ENCODE results near the gene STIMATE. TPM values are rescaled to one million over a fixed set of nuclear protein-coding genes. Genes with fewer than 3 reads are reported as not detected.

Gene STIMATE
- total and polyA plus RNA-seq, 2 experiments from 2014 or later = 9.3 to 10.3 TPM

GRCh38 chr3:52842424-52842823, 54.9 kb downstream of the STIMATE start:
- 83% methylated on average over 6 to 7 of the region's 7 CpGs for WGBS, 2 experiments (ENCODE audit: low coverage in 1 of 2, low lambda C conversion rate in 2 of 2, missing lambda C conversion rate in 2 of 2)

GRCh38 chr3:52841981-52842340, 55.4 kb downstream of the STIMATE start:
- in situ Hi-C loops (cut with MboI) = no loop called here
- Histone ChIP-seq H3K79me2 (ENCODE audit: insufficient read depth) (no peaks in the 10 kb centered on the region), H3F3A (ENCODE audit: insufficient read depth) (no peaks in the 10 kb centered on the region), H3K36me3 (ENCODE audit: low read depth) (no peaks in the 10 kb centered on the region; the same call in 1 of the 2 replicates), H3K4me2 (ENCODE audit: unreplicated experiment) (no peak overlapping the region), H2AFZ (no peak overlapping the region), H4K20me1 (ENCODE audit: insufficient read depth) (no peaks in the 10 kb centered on the region), H3K4me1 (ENCODE audit: insufficient read depth) (no peaks in the 10 kb centered on the region), H3K9me3 (ENCODE audit: low read depth) (no peaks in the 10 kb centered on the region), H3K4me3 (no peak overlapping the region), H3K9ac (no peak overlapping the region), H3K9me2 (ENCODE audit: insufficient read depth) (no peaks in the 10 kb centered on the region), H3K27me3 (replicated peaks; ENCODE audit: insufficient read depth) (no peaks in the 10 kb centered on the region), H3K27ac (no peak overlapping the region)
- 78 to 80% methylated on average over 12 of the region's 12 CpGs for WGBS, 2 experiments (ENCODE audit: low coverage in 1 of 2, low lambda C conversion rate in 2 of 2, missing lambda C conversion rate in 2 of 2)
- DNase-seq = no peak
- TF ChIP-seq EZH2phosphoT487 (IDR thresholded peaks at IDR 0.05; ENCODE audit: insufficient read depth, low read depth) (no peak), EZH2 (IDR thresholded peaks at IDR 0.05; ENCODE audit: insufficient read depth, poor library complexity, severe bottlenecking) (no peak)

More at GRCh38 chr3:52842424-52842823, 54.9 kb downstream of the STIMATE start:
- Histone ChIP-seq H3F3A (ENCODE audit: insufficient read depth) (no peaks in the 10 kb centered on the region), H3K27ac (no peak overlapping the region), H3K9me2 (ENCODE audit: insufficient read depth) (no peaks in the 10 kb centered on the region), H2AFZ (no peak overlapping the region), H3K79me2 (ENCODE audit: insufficient read depth) (no peaks in the 10 kb centered on the region), H3K4me1 (ENCODE audit: insufficient read depth) (no peaks in the 10 kb centered on the region), H3K9me3 (ENCODE audit: low read depth) (no peaks in the 10 kb centered on the region), H3K9ac (no peak overlapping the region), H3K4me2 (ENCODE audit: unreplicated experiment) (no peak overlapping the region), H3K36me3 (ENCODE audit: low read depth) (no peaks in the 10 kb centered on the region; the same call in 1 of the 2 replicates), H3K4me3 (no peak overlapping the region), H4K20me1 (ENCODE audit: insufficient read depth) (no peaks in the 10 kb centered on the region), H3K27me3 (replicated peaks; ENCODE audit: insufficient read depth) (no peaks in the 10 kb centered on the region)
- in situ Hi-C loops (cut with MboI) = no loop called here
- TF ChIP-seq EZH2phosphoT487 (IDR thresholded peaks at IDR 0.05; ENCODE audit: insufficient read depth, low read depth) (no peak), EZH2 (IDR thresholded peaks at IDR 0.05; ENCODE audit: insufficient read depth, poor library complexity, severe bottlenecking) (no peak)
- no peak for DNase-seq

GRCh38 chr3:52841211-52841980, 56.0 kb downstream of the STIMATE start:
- Histone ChIP-seq H3K27me3 (replicated peaks; ENCODE audit: insufficient read depth) (no peaks in the 10 kb centered on the region), H3K9ac (no peak overlapping the region), H3K79me2 (ENCODE audit: insufficient read depth) (no peaks in the 10 kb centered on the region), H3K4me2 (ENCODE audit: unreplicated experiment) (no peak overlapping the region), H3K9me2 (ENCODE audit: insufficient read depth) (no peaks in the 10 kb centered on the region), H3F3A (ENCODE audit: insufficient read depth) (no peaks in the 10 kb centered on the region), H3K4me3 (no peak overlapping the region), H4K20me1 (ENCODE audit: insufficient read depth) (no peaks in the 10 kb centered on the region), H3K4me1 (ENCODE audit: insufficient read depth) (no peaks in the 10 kb centered on the region), H3K27ac (no peak overlapping the region), H3K9me3 (ENCODE audit: low read depth) (no peaks in the 10 kb centered on the region), H2AFZ (no peak overlapping the region), H3K36me3 (ENCODE audit: low read depth) (no peaks in the 10 kb centered on the region; the same call in 1 of the 2 replicates)
- 85 to 92% methylated on average over 11 to 12 of the region's 12 CpGs for WGBS, 2 experiments (ENCODE audit: low coverage in 1 of 2, low lambda C conversion rate in 2 of 2, missing lambda C conversion rate in 2 of 2)
- in situ Hi-C loops (cut with MboI) = no loop called here
- no peak for DNase-seq
- no peak for TF ChIP-seq EZH2 (IDR thresholded peaks at IDR 0.05; ENCODE audit: insufficient read depth, poor library complexity, severe bottlenecking)
- TF ChIP-seq EZH2phosphoT487 (IDR thresholded peaks at IDR 0.05; ENCODE audit: insufficient read depth, low read depth) = no peak

- H3K4me3 ChIP-seq = no peak overlapping the region
- H3K36me3 ChIP-seq (ENCODE audit: low read depth) = no peaks in the 10 kb centered on the region
- H3K4me1 ChIP-seq (ENCODE audit: insufficient read depth) = no peaks in the 10 kb centered on the region
- H3K27me3 ChIP-seq (replicated peaks; ENCODE audit: insufficient read depth) = no peaks in the 10 kb centered on the region
- H3K9me2 ChIP-seq (ENCODE audit: insufficient read depth) = no peaks in the 10 kb centered on the region
- no peaks in the 10 kb centered on the region for H3F3A ChIP-seq (ENCODE audit: insufficient read depth)
- in situ Hi-C loops (cut with MboI) = no loop called here
- peak; percentile 9 for DNase-seq
- no peak overlapping the region for H3K9ac ChIP-seq
- WGBS, 2 experiments (ENCODE audit: low coverage in 1 of 2, low lambda C conversion rate in 2 of 2, missing lambda C conversion rate in 2 of 2) = 87 to 91% methylated on average over 22 to 23 of the region's 23 CpGs
- no peak overlapping the region for H3K4me2 ChIP-seq (ENCODE audit: unreplicated experiment)
- H4K20me1 ChIP-seq (ENCODE audit: insufficient read depth) = no peaks in the 10 kb centered on the region
- TF ChIP-seq EZH2phosphoT487 (IDR thresholded peaks at IDR 0.05; ENCODE audit: insufficient read depth, low read depth) (no peak), EZH2 (IDR thresholded peaks at IDR 0.05; ENCODE audit: insufficient read depth, poor library complexity, severe bottlenecking) (no peak)
- no peaks in the 10 kb centered on the region for H3K79me2 ChIP-seq (ENCODE audit: insufficient read depth)
- no peak overlapping the region for H2AFZ ChIP-seq
- no peaks in the 10 kb centered on the region for H3K9me3 ChIP-seq (ENCODE audit: low read depth)
- H3K27ac ChIP-seq = no peak overlapping the region
Measured at GRCh38 chr3:52839892-52840545, 57.3 kb downstream of the STIMATE start.
